Activated CD8-positive, alpha-beta memory T cell treated with anti-CD3 and anti-CD28 coated beads, Interleukin-2, amount 50 U/mL, for 48 hours (primary cell): ENCODE measurements around the gene NUP210L.
"Not testable (repeated sequence)": the region's sequence is repeated elsewhere in the genome, so short reads cannot be mapped to it uniquely, and the experiment has no call there.

Experiments used
- DNase-seq: peaks from one replicate; pipeline ENCODE4 v3.0.0-alpha.2; 2020

The NUP210L gene

GRCh38 chr1:154167461-154167860, 12.6 kb upstream of the NUP210L start:
- no peak for DNase-seq

- no peak for DNase-seq
Observed at GRCh38 chr1:154166207-154166606, 11.3 kb upstream of the NUP210L start.

- DNase-seq: no peak
Observed at GRCh38 chr1:154159554-154159953, 4.7 kb upstream of the NUP210L start.

- DNase-seq: peak; percentile 37
Observed at GRCh38 chr1:154158307-154159125, 3.6 kb upstream of the NUP210L start.

GRCh38 chr1:154157520-154158306, 2.8 kb upstream of the NUP210L start:
- peak; percentile 73 for DNase-seq

GRCh38 chr1:154155251-154155650, 378 bp upstream of the NUP210L start:
- DNase-seq: no peak

DNA sequence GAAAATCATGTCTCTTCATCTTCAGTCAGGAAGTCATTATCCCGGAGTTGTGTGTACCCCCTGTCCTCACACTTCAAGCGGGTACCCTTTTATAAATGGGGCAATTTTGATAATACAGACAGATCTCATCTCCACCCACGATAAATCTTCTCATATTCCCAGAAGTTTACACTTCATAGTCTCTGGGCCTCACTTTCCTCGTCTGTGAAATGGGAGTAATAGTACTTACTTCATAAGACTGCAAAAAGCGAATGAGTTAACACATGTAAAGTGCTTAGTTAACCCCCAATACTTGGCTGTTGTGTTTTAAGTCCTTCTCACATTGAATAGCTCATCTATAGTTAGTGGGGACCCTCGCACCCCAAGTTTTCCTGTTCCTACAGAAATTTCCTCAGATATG, 820 bp downstream of the NUP210L start:
- DNase-seq: no peak

DNA sequence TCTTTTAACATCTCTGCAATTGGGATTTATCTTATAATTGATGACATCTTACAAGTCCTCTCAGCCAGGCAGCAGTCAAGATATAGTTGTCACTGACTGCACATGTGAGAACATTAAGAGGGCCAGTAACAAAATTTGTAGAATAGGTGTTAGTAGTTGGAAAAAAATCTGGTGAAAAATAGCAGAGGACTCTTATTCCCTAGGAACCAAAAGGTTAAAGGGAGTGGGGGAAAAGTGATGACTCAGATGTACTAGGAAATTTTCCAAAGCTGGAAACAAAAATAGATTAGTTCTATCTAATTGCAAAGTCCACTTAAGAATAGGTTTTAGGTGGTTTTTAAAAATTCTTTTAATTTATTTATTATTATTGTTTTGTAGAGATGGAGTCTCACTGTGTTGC, 3.6 kb downstream of the NUP210L start:
- DNase-seq: no peak

- no peak for DNase-seq
Observed at GRCh38 chr1:154148807-154149206, 6.1 kb downstream of the NUP210L start.

- not testable (repeated sequence) for DNase-seq
Observed at GRCh38 chr1:154147505-154147904, 7.4 kb downstream of the NUP210L start.

DNA sequence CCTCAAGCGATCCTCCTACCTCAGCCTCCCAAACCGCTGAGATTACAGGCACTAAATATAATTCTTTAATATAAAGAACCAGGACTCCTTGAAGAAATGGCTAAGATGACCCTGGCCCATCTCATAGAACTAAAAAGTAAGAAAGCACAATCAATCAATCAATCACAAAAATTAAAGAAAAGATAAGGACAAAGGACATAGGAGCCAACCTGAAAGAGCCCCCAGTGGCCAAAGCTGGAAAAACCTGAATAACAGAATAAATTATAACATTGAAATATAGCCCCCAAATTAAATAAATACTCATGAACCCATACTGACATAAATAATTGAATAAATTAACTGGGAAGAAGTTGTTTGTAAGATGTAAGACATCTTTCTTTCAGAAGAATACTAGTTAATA, 8.9 kb downstream of the NUP210L start:
- no peak for DNase-seq

DNA sequence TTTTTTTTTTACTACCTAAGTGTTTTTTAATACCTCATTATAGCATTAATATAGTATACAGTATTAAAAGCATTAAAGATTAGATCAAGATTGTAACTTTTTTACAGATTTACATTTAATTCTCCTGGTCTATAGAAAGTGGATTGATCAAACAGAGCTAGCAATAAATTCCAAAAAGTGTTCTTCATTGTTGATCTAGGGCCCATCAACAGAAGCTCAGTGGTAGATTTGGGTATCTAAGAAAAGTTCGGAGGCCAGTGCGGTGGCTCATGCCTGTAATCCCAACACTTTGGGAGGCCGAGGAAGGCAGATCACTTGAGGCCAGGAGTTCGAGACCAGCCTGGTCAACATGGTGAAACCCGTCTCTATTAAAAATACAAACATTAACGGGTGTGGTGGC, 12.5 kb downstream of the NUP210L start:
- DNase-seq: no peak

GRCh38 chr1:154141240-154141639, 13.6 kb downstream of the NUP210L start:
- DNase-seq: no peak

- no peak for DNase-seq
Observed at GRCh38 chr1:154137888-154138287, 17.0 kb downstream of the NUP210L start.

DNA sequence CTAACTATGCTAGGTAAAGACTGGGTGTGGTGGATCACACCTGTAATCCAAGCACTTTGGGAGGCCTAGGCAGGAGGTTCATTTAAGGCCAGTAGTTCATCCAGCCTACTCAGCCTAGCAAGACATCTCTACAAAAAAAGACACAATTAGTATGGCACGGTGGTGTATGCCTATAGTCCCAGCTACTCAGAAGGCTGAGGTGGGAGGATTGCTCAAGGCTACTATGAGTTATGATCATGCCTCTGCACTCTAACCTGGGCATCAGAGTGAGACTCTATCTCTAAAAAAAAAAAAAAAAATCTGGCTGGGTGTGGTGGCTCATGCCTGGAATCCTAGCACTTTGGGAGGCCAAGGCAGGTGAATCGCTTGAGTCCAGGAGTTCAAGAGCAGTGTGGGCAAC, 21.6 kb downstream of the NUP210L start:
- no peak for DNase-seq

DNA sequence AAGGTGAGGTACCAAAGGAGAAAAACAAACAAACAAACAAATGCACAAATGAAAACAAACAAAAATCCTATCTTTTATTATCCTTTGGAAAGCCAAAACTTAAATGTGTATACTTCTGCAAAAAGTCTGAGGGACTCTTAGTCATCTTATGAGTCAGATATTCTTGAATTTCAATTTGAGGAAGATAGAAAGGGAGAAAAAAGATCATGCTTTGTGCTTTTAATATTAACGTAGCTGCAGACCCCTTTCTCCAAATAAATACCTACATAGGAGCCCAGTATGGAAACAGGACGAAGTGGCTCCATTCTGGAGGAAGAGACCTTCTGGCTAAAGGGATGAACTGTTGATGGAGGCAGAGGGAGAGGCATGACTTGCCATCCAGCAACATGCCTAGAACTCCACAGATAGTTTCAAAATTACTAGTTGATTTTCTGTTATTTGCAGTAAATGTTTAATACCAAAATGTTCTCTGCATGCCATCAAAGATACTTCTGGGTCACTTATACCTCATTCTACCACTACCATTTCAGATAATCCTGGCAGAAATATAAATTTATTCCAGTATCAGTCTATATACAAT, 25.4 kb downstream of the NUP210L start:
- no peak for DNase-seq

DNA sequence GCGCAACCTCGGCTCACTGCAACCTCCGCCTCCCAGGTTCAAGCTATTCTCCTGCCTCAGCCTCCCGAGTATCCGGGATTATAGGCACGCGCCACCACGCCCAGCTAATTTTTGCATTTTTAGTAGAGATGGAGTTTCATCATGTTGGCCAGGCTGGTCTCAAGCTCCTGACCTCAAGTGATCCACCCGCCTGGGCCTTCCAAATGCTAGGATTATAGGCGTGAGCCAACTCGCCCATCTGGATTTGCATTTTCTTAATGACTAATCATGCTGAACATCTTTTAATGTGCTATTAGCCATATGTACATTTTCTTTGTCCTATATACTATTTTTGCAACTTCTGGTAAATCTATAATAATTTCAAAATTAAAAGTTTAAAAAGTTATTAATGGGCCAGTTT, 31.7 kb downstream of the NUP210L start:
- not testable (repeated sequence) for DNase-seq

GRCh38 chr1:154117642-154118041, 37.2 kb downstream of the NUP210L start:
- no peak for DNase-seq

- DNase-seq: no peak
Observed at GRCh38 chr1:154115180-154115579, 39.7 kb downstream of the NUP210L start.

DNA sequence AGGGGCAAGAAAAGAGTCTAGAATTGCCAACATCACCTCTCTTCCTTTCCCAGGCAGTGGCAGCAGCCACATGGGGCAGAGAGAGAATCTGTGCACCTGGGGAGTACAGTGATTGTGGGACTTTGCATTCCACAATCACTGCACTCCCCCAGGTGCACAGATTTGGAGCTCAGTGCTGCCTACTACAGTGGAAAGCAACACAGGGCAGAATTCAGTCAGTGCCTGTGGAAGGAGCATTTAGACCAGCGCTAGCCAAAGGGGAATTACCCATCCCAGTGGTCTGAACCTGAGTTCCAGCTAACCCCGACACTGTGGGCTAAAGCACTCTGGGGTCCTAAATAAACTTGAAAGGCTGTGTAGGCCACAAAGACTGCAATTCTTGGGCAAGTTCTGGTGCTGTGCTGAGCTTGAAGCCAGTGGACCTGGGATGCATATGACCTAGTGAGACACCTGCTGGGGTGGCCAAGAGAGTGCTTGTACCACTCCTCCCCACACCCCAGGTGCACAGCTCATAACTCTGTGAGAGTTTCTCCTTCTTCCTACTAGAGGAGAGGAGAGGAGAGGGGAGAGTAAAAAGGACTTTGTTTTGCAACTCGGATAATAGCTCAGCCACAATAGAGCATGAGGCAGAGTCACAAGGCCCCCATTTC, 50.3 kb downstream of the NUP210L start:
- DNase-seq: no peak

DNA sequence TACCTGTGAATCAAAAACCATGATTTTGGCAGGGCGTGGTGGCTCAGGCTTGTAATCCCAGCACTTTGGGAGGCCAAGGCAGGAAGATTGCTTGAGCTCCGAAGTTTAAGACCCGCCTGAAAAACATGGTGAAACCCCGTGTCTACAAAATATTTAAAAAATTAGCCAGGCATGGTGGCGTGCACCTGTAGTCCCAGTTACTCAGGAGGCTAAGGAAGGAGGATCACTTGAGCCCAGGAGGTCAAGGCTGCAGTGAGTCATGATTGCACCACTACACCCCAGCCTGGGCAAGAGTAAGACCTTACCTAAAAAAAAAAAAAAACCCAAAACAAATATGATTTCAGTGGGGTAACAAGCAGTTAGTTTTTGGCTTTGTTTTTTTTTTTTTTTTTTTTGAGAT, 54.7 kb downstream of the NUP210L start:
- DNase-seq: not testable (repeated sequence)

GRCh38 chr1:154097873-154098272, 57.0 kb downstream of the NUP210L start:
- no peak for DNase-seq

DNA sequence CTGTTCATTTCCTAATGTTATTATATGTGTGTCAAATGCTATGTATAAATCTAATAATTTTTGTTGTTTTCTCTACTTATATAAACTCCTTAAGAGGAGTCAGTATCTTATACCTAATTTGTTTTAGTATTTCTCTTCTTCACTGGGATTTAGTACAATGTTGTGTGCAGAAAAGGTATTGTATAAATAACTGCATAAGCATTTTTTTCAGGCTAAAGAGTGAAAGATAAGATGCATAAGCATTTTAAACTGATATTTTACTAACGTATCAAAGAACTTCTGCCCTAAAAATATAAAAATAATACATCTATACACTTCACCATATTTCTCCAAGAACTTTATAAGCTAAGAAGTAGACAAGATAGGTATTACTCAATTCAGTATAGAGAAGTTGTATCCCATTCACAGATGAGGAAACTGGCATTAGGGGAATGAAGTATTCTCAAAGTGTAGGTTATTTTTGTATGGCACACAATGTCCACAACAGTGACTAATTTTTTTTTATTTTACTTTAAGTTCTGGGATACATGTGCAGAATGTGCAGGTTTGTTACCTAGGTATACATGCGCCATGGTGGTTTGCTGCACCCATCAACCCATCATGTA, 59.3 kb downstream of the NUP210L start:
- DNase-seq: no peak
